ENCODE measurements around the gene UCKL1. TPM values are rescaled to one million over a fixed set of nuclear protein-coding genes. Genes with fewer than 3 reads are reported as not detected.
A peak's percentile ranks its signal among the peaks of the same experiment; 100 is the strongest.

Gene UCKL1
- 10.8 and 22.7 TPM in 2 replicates for total RNA-seq (ENCODE audit: low replicate concordance)

DNA sequence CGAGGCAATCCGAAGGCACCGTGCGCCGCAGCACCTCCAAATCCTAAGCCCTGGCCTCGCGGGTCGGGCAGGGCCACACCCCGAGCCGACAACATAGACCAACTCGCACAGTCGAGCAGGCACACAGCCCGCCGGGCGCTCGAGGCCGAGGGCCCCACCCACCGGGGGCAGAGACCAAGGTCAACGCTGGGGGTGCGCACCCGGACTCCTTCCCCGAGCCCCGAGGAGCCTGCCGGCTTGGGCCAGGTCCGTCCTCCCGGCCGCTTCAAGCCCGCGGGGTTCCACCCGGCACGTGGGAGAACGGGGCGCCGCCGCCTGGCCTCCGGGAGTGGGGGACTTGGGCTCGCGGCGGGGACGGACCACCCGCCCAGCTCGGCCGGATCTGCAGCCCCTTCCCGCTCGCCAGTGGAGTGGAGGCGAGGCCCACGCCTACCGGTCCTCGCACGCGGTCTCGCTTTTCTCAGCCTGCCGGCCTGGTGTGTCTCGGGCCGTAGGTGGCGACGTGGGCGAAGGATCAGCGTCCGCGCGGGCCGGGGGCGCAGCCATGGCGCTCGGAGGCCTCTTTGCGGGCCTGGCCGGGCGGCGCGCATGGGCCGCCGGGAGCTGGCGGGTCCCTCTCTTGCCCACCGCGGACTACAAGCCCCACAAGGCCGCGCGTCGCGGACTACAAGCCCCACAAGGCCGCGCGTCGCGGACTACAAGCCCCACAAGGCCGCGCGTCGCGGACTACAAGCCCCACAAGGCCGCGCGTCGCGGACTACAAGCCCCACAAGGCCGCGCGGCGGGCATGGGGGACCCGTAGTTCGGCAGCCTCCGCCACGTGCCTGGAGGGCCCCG lies at the start of gene UCKL1:
UCKL1 (minus strand) TSS at position 590 of the 837 bp plus-strand sequence; CDS start at position 546, 44 bp downstream.
- no peak for TF ChIP-seq EZH2 (IDR thresholded peaks at IDR 0.05)
- TF ChIP-seq, protein P1, sequence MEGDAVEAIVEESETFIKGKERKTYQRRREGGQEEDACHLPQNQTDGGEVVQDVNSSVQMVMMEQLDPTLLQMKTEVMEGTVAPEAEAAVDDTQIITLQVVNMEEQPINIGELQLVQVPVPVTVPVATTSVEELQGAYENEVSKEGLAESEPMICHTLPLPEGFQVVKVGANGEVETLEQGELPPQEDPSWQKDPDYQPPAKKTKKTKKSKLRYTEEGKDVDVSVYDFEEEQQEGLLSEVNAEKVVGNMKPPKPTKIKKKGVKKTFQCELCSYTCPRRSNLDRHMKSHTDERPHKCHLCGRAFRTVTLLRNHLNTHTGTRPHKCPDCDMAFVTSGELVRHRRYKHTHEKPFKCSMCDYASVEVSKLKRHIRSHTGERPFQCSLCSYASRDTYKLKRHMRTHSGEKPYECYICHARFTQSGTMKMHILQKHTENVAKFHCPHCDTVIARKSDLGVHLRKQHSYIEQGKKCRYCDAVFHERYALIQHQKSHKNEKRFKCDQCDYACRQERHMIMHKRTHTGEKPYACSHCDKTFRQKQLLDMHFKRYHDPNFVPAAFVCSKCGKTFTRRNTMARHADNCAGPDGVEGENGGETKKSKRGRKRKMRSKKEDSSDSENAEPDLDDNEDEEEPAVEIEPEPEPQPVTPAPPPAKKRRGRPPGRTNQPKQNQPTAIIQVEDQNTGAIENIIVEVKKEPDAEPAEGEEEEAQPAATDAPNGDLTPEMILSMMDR (IDR thresholded peaks at IDR 0.05), result peak; percentile 9
- TF ChIP-seq EZH2phosphoT487 (IDR thresholded peaks at IDR 0.05), result no peak
- Histone ChIP-seq H3K79me2 (ENCODE audit: low read depth) (peaks cover 51% of the 10 kb centered on the region), H3K9ac (peak within 1 kb of the TSS; percentile 93), H3F3A (ENCODE audit: low read depth) (peaks cover 31% of the 10 kb centered on the region), H3K4me1 (peaks cover 24% of the 10 kb centered on the region), H4K20me1 (ENCODE audit: low read depth) (peaks cover 60% of the 10 kb centered on the region), H2AFZ (replicated peaks) (peak within 1 kb of the TSS; percentile 96), H3K36me3 (no peaks in the 10 kb centered on the region), H3K27ac (no peak within 1 kb of the TSS), H3K9me3 (ENCODE audit: low read depth) (no peaks in the 10 kb centered on the region), H3K4me3 (peak within 1 kb of the TSS; percentile 100), H3K27me3 (no peaks in the 10 kb centered on the region), H3K4me2 (peak within 1 kb of the TSS; percentile 100)
- H3K27me3 Mint-ChIP-seq (ENCODE audit: insufficient read depth, low read depth), result peaks cover 2% of the 10 kb centered on the region
- H3K27ac Mint-ChIP-seq, result no peak within 1 kb of the TSS
- peaks cover 25% of the 10 kb centered on the region for H3K4me1 Mint-ChIP-seq
- DNase-seq (ENCODE audit: low spot score), result peak; percentile 98
- H3K36me3 Mint-ChIP-seq, result peaks cover 5% of the 10 kb centered on the region
- H3K4me3 Mint-ChIP-seq, result peak within 1 kb of the TSS; percentile 87
- H3K9me3 Mint-ChIP-seq, result no peaks in the 10 kb centered on the region

DNA sequence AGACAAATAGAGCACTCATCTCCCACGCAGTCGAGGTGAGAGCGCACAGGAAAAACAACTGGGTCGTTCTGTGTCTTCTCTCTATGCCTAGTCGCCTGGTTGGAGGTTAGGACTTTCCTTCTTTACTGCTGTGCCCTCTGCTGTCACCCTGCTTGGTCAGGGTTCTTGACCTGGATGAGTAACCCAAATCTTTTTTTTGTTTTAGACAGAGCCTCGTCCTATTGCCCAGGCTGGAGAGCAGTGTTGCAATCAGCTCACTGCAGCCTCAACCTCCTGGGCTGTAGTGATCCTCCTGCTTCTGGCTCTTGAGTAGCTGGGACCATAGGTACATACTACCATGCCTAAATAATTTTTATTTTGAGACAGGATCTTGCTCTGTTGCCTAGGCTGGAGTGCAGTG lies 49.2 kb upstream of the UCKL1 start:
- H3K36me3 Mint-ChIP-seq, result peaks cover 40% of the 10 kb centered on the region
- H3K27me3 ChIP-seq, result no peaks in the 10 kb centered on the region
- H3K4me2 ChIP-seq, result no peak overlapping the region
- H3K27ac ChIP-seq, result no peak overlapping the region
- H3K27me3 Mint-ChIP-seq (ENCODE audit: insufficient read depth, low read depth), result peaks cover 6% of the 10 kb centered on the region
- no peaks in the 10 kb centered on the region for H3K79me2 ChIP-seq (ENCODE audit: low read depth)
- H4K20me1 ChIP-seq (ENCODE audit: low read depth), result peaks cover 18% of the 10 kb centered on the region
- no peaks in the 10 kb centered on the region for H3K9me3 ChIP-seq (ENCODE audit: low read depth)
- no peak overlapping the region for H3K9ac ChIP-seq
- H3K4me1 ChIP-seq, result no peaks in the 10 kb centered on the region
- no peak overlapping the region for H3K4me3 ChIP-seq
- H3K4me1 Mint-ChIP-seq, result no peaks in the 10 kb centered on the region
- TF ChIP-seq, protein P1 (IDR thresholded peaks at IDR 0.05), result no peak
- TF ChIP-seq EZH2 (IDR thresholded peaks at IDR 0.05) (no peak), EZH2phosphoT487 (IDR thresholded peaks at IDR 0.05) (no peak)
- H3K36me3 ChIP-seq, result no peaks in the 10 kb centered on the region
- DNase-seq (ENCODE audit: low spot score), result no peak
- no peak overlapping the region for H3K4me3 Mint-ChIP-seq
- no peak overlapping the region for H3K27ac Mint-ChIP-seq
- H2AFZ ChIP-seq (replicated peaks), result no peak overlapping the region
- H3K9me3 Mint-ChIP-seq, result peaks cover 10% of the 10 kb centered on the region
- H3F3A ChIP-seq (ENCODE audit: low read depth), result no peaks in the 10 kb centered on the region

DNA sequence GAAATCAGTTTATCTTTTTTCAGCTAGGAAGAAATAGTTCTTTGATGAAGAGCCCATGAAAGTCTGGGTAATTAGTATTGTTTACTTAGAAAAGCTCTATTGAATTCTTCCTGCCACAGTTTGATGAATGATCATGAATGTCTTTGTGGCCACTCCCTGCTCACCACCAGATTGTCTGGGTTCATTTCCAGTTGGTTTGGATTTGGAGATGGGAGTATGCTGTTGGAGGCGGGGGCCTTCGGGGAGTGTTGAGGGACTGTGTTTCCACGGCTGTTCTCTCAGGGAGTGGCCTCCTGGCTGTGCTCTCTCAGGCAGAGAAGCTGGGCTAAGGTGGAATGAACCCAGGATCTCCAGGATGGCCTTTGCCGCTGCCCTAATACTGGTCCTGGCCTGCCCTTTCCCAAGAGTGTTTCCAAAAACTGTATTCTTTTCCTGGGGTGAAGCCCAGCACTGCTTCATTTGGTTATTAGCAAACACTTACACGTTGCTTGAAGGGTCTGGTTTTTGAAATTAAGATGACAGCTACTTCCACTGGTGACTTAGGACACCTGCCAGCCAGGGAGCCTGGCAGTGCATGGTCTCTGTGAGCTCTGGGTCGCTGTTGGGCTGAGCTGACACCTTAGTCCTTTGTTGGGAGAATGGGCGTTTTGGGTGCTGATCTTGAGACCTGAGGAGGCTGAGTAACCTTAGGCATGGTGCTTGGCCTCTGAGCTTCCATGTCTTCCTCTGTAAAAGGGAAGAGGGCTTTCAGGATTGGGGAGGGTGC lies 47.9 kb upstream of the UCKL1 start:
- Histone ChIP-seq H3F3A (ENCODE audit: low read depth) (peaks cover 9% of the 10 kb centered on the region), H2AFZ (replicated peaks) (no peak overlapping the region), H3K9ac (no peak overlapping the region), H3K4me3 (no peak overlapping the region), H4K20me1 (ENCODE audit: low read depth) (peaks cover 28% of the 10 kb centered on the region), H3K4me1 (no peaks in the 10 kb centered on the region), H3K27ac (no peak overlapping the region), H3K4me2 (no peak overlapping the region), H3K79me2 (ENCODE audit: low read depth) (no peaks in the 10 kb centered on the region), H3K9me3 (ENCODE audit: low read depth) (no peaks in the 10 kb centered on the region), H3K27me3 (no peaks in the 10 kb centered on the region), H3K36me3 (no peaks in the 10 kb centered on the region)
- peaks cover 9% of the 10 kb centered on the region for H3K9me3 Mint-ChIP-seq
- no peak overlapping the region for H3K27ac Mint-ChIP-seq
- H3K36me3 Mint-ChIP-seq, result peaks cover 35% of the 10 kb centered on the region
- H3K4me3 Mint-ChIP-seq, result no peak overlapping the region
- no peak for TF ChIP-seq EZH2 (IDR thresholded peaks at IDR 0.05)
- TF ChIP-seq, protein P1 (IDR thresholded peaks at IDR 0.05), result no peak
- no peak for TF ChIP-seq EZH2phosphoT487 (IDR thresholded peaks at IDR 0.05)
- peaks cover 3% of the 10 kb centered on the region for H3K27me3 Mint-ChIP-seq (ENCODE audit: insufficient read depth, low read depth)
- no peak for DNase-seq (ENCODE audit: low spot score)
- no peaks in the 10 kb centered on the region for H3K4me1 Mint-ChIP-seq

Data from neural progenitor cell (in vitro differentiated cells).